ENCODE measurements around the gene FKBP3.
"Not testable (repeated sequence)": the region's sequence is repeated elsewhere in the genome, so short reads cannot be mapped to it uniquely, and the experiment has no call there.

Gene FKBP3

DNA sequence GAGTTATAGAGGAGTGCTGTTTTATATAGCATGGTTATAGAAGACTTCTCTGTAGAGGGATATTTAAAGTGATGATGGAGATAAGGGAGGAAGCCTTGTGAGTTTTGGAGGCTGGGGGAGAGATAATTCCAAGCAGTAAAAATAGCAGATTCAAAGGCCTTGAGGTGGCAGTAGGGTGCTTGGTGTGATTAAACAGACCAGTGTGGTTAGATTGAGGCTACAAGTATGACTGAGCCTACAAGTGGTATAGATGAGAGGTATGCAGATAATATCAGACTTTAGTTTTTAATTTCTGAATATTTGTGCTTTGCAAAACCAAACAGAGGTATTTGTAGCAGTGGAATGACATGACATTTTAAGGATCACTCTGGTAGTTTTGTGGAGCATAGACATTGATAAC, 21.8 kb upstream of the FKBP3 start:
- Histone ChIP-seq H3K4me3 (replicated peaks; ENCODE audit: low read depth, low read length) (no peak overlapping the region), H3K36me3 (ENCODE audit: control insufficient read depth, insufficient read depth, low read length) (no peaks in the 10 kb centered on the region; the same call in 1 of the 2 replicates), H3K27me3 (replicated peaks; ENCODE audit: control insufficient read depth, insufficient read depth, low read length) (no peaks in the 10 kb centered on the region)
- no peak for DNase-seq (ENCODE audit: extremely low read depth, insufficient read length)
- TF ChIP-seq, protein P1, sequence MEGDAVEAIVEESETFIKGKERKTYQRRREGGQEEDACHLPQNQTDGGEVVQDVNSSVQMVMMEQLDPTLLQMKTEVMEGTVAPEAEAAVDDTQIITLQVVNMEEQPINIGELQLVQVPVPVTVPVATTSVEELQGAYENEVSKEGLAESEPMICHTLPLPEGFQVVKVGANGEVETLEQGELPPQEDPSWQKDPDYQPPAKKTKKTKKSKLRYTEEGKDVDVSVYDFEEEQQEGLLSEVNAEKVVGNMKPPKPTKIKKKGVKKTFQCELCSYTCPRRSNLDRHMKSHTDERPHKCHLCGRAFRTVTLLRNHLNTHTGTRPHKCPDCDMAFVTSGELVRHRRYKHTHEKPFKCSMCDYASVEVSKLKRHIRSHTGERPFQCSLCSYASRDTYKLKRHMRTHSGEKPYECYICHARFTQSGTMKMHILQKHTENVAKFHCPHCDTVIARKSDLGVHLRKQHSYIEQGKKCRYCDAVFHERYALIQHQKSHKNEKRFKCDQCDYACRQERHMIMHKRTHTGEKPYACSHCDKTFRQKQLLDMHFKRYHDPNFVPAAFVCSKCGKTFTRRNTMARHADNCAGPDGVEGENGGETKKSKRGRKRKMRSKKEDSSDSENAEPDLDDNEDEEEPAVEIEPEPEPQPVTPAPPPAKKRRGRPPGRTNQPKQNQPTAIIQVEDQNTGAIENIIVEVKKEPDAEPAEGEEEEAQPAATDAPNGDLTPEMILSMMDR (IDR thresholded peaks at IDR 0.05; ENCODE audit: insufficient read depth, low read length, poor library complexity, severe bottlenecking) = peak; percentile 12

DNA sequence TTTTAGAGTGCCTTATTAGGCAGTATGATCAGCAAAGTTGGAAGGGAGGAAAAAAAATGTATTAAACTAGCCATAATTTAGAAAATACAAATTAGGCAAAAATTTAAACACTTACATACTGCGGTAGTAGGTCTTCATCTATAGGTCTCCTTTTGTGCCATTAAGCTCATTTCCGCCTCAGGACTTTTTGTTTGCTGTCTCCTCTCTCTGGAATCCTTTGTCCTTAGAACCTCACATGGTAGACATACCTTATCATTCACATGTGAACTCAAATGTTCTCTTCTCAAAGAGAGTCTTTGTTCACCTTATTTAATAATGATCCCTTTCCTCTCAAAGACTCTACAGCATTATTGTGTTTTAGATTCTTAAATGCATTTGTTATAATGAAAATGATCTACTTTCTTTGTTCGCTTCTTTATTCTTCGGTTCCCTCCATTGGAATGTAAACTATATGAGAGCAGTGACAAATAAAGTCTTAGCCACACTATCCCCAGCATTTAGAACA, 16.2 kb upstream of the FKBP3 start:
- no peak overlapping the region for H3K4me3 ChIP-seq (replicated peaks; ENCODE audit: low read depth, low read length)
- H3K27me3 ChIP-seq (replicated peaks; ENCODE audit: control insufficient read depth, insufficient read depth, low read length) = no peaks in the 10 kb centered on the region
- no peaks in the 10 kb centered on the region; the same call in none of the 2 replicates for H3K36me3 ChIP-seq (ENCODE audit: control insufficient read depth, insufficient read depth, low read length)
- TF ChIP-seq, protein P1 (IDR thresholded peaks at IDR 0.05; ENCODE audit: insufficient read depth, low read length, poor library complexity, severe bottlenecking) = no peak
- DNase-seq (ENCODE audit: extremely low read depth, insufficient read length) = no peak

DNA sequence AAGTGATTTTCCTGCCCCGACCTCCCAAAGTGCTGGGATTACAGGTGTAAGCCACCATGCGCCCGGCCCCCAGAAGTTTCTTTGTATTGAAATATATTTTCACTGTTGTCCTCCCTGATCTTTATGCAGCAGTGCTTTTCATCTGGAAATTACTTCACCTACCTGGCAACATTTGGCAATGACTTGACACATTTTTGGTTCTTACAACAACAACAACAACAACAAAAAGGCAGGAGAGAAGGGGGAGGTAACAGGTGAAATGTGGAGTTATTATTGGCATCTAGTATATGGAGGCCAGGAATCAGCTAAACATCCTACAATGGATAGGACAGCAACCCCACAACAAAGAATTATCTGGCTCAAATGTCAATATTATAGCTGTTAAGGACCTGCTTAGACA, 15.3 kb upstream of the FKBP3 start:
- TF ChIP-seq, protein P1 (IDR thresholded peaks at IDR 0.05; ENCODE audit: insufficient read depth, low read length, poor library complexity, severe bottlenecking) = no peak
- H3K36me3 ChIP-seq (ENCODE audit: control insufficient read depth, insufficient read depth, low read length) = peaks cover 2% of the 10 kb centered on the region
- no peak for DNase-seq (ENCODE audit: extremely low read depth, insufficient read length)
- H3K27me3 ChIP-seq (replicated peaks; ENCODE audit: control insufficient read depth, insufficient read depth, low read length) = no peaks in the 10 kb centered on the region
- no peak overlapping the region for H3K4me3 ChIP-seq (replicated peaks; ENCODE audit: low read depth, low read length)

DNA sequence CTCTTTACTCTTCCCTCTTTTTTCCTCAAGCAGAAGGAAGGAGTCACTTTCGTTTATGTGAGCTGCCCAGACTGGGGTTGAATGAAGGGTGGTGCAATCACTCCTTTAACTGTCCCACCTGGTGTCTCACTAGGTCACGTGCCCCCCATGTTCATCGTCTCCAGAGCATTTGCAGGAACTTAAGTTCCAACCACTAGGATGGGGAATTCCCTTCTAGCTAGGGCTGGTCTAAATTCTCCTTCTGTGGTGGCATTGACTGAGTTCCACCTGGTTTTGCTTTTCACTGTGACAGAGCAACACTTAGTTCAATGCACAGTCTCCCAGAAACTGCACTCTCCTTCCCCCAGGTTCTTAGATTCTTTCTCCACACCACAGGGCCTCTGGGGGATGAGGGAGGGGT, 10.9 kb upstream of the FKBP3 start:
- no peak for DNase-seq (ENCODE audit: extremely low read depth, insufficient read length)
- TF ChIP-seq, protein P1 (IDR thresholded peaks at IDR 0.05; ENCODE audit: insufficient read depth, low read length, poor library complexity, severe bottlenecking) = no peak
- H3K4me3 ChIP-seq (replicated peaks; ENCODE audit: low read depth, low read length) = no peak overlapping the region
- H3K27me3 ChIP-seq (replicated peaks; ENCODE audit: control insufficient read depth, insufficient read depth, low read length) = no peaks in the 10 kb centered on the region
- H3K36me3 ChIP-seq (ENCODE audit: control insufficient read depth, insufficient read depth, low read length) = peaks cover 3% of the 10 kb centered on the region

DNA sequence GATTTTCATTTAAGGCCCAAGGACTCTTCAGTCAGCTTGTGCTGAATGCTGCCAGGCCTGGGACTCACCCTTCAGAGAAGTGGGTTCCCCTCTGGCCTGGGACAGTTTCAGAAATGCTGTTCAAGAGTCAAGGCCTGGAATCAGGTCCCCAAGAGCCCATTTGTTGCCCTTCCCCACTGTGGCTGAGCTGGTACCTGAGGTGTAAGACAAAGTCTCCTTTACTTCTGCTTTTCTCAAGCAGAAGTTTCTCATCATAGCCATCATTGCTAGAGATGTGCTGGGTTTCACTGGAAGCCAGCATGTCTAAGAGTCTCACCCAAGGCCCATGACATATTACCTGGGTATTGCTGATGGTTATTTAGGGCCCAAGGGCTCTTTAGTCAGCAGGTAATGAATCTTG, 10.4 kb upstream of the FKBP3 start:
- TF ChIP-seq, protein P1 (IDR thresholded peaks at IDR 0.05; ENCODE audit: insufficient read depth, low read length, poor library complexity, severe bottlenecking) = no peak
- H3K36me3 ChIP-seq (ENCODE audit: control insufficient read depth, insufficient read depth, low read length) = peaks cover 3% of the 10 kb centered on the region
- no peak overlapping the region for H3K4me3 ChIP-seq (replicated peaks; ENCODE audit: low read depth, low read length)
- H3K27me3 ChIP-seq (replicated peaks; ENCODE audit: control insufficient read depth, insufficient read depth, low read length) = no peaks in the 10 kb centered on the region
- DNase-seq (ENCODE audit: extremely low read depth, insufficient read length) = peak; percentile 15

DNA sequence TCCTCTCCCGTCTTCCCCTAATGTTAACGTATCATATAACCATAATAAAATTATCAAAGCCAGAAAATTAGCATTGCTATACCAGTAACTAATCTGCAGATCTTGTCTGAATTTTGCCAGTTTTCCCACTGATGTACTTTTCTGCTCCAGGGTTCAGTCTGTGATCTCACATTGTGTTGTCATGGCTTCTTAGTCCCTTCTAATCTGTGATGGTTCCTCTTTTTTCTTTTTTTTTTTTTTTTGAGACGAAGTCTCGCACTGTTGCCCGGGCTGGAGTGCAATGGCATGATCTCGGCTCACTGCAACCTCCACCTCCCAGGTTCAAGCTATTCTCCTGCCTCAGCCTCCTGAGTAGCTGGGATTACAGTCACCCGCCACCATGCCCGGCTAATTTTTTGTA, 7.8 kb upstream of the FKBP3 start:
- DNase-seq (ENCODE audit: extremely low read depth, insufficient read length); H3K4me3 ChIP-seq (replicated peaks; ENCODE audit: low read depth, low read length): not testable (repeated sequence)

More for the DNA sequence above, 7.8 kb upstream of the FKBP3 start:
- H3K27me3 ChIP-seq (replicated peaks; ENCODE audit: control insufficient read depth, insufficient read depth, low read length); H3K36me3 ChIP-seq (ENCODE audit: control insufficient read depth, insufficient read depth, low read length): not testable (repeated sequence)
